A549 treated with Mapracorat at 1 μM for 4 hours (cell line): ENCODE data around the gene SYNGR3. TPM values are rescaled to one million over a fixed set of nuclear protein-coding genes. Genes with fewer than 3 reads are reported as not detected.

Experiments
- total RNA-seq: library from RNA; stranded (reverse); fragments of 200-300 nt; extraction: Qiagen RNA extraction; gene quantifications from 5 replicates; pipeline ENCODE4 v1.2.3, GENCODE V29; 2022

Gene SYNGR3
- total RNA-seq = 6.5 to 9.5 TPM (median 7.7 TPM) in 5 replicates

GRCh38 chr16:1989209-1990100 lies at the start of gene SYNGR3:
Gene SYNGR3, plus strand, starts transcription at chr16:1989970. Its CDS starts 133 bp downstream, at chr16:1990103.

GRCh38 chr16:1942810-1943726 lies 46.7 kb upstream of the SYNGR3 start, which contains the start of gene MSRB1:
Gene MSRB1, minus strand, starts transcription at chr16:1943199. Its CDS starts 43 bp downstream, at chr16:1943156.

GRCh38 chr16:1959269-1960039 lies 30.3 kb upstream of the SYNGR3 start, which contains the start of gene NDUFB10:
Gene NDUFB10, plus strand, starts transcription at chr16:1959538. Its CDS starts 87 bp downstream, at chr16:1959625.

GRCh38 chr16:1964506-1965395 lies 25.0 kb upstream of the SYNGR3 start, which contains the start of gene RPS2:
Gene RPS2, minus strand, starts transcription at chr16:1964826. Its CDS starts 201 bp downstream, at chr16:1964625.

GRCh38 chr16:1966460-1966859 lies 23.3 kb upstream of the SYNGR3 start, which contains the start of gene RNF151:
Gene RNF151, plus strand, starts transcription at chr16:1966856. Its CDS starts 26 bp downstream, at chr16:1966882.

GRCh38 chr16:1971796-1972489 lies 17.8 kb upstream of the SYNGR3 start, which contains the start of gene TBL3:
Gene TBL3, plus strand, starts transcription at chr16:1972053. Its CDS starts 112 bp downstream, at chr16:1972165.

GRCh38 chr16:1981398-1981836 lies 8.4 kb upstream of the SYNGR3 start, which contains the start of gene NOXO1:
Gene NOXO1, minus strand, starts transcription at chr16:1981469. Its CDS starts 290 bp downstream, at chr16:1981179.

GRCh38 chr16:1983544-1984346 lies 6.0 kb upstream of the SYNGR3 start, which contains the start of gene GFER:
Gene GFER, plus strand, starts transcription at chr16:1984193. Its CDS starts 26 bp downstream, at chr16:1984219.

GRCh38 chr16:2009791-2010510 lies 20.2 kb downstream of the SYNGR3 start, which contains the start of gene ZNF598:
Gene ZNF598, minus strand, starts transcription at chr16:2009821.

GRCh38 chr16:2019518-2019920 lies 29.7 kb downstream of the SYNGR3 start, which contains the start of gene NPW:
Gene NPW, plus strand, starts transcription at chr16:2019785.

GRCh38 chr16:2026461-2027023 lies 36.8 kb downstream of the SYNGR3 start, which contains the start of gene NHERF2:
Gene NHERF2, plus strand, starts transcription at chr16:2026902. Its CDS starts 104 bp downstream, at chr16:2027006.

Other genes with a start within 250 kb of the SYNGR3 start
- gene NME3, start 218.4 kb upstream of the SYNGR3 start, total RNA-seq = 31.2 to 64.7 TPM (median 62.4 TPM) in 5 replicates
- gene EME2, start 217.2 kb upstream of the SYNGR3 start, total RNA-seq = 6.0 to 12.0 TPM (median 10.0 TPM) in 5 replicates
- gene MRPS34, start 216.8 kb upstream of the SYNGR3 start, total RNA-seq = 168 to 282 TPM (median 245 TPM) in 5 replicates
- gene SPSB3, start 207.4 kb upstream of the SYNGR3 start, total RNA-seq = 17.2 to 28.9 TPM (median 24.8 TPM) in 5 replicates
- 53.4 to 92.2 TPM (median 81.1 TPM) in 5 replicates for gene NUBP2, start 207.0 kb upstream of the SYNGR3 start, total RNA-seq
- 0.06 to 0.10 TPM (median 0.06 TPM) in 3 of 5 replicates, not detected in the others for gene IGFALS, start 196.3 kb upstream of the SYNGR3 start, total RNA-seq
- 56.2 to 70.5 TPM (median 67.0 TPM) in 5 replicates for gene HAGH, start 163.1 kb upstream of the SYNGR3 start, total RNA-seq
- gene FAHD1, start 162.8 kb upstream of the SYNGR3 start, total RNA-seq = 43.1 to 50.4 TPM (median 48.4 TPM) in 5 replicates
- gene MEIOB, start 117.8 kb upstream of the SYNGR3 start, total RNA-seq = 1.1 to 1.9 TPM (median 1.4 TPM) in 5 replicates
- gene HS3ST6, start 71.6 kb upstream of the SYNGR3 start, total RNA-seq = 1.5 to 3.1 TPM (median 2.8 TPM) in 5 replicates
- gene MSRB1, start 46.8 kb upstream of the SYNGR3 start, total RNA-seq = 34.0 to 45.3 TPM (median 40.5 TPM) in 5 replicates
- gene RPL3L, start 35.3 kb upstream of the SYNGR3 start, total RNA-seq = 0.07 to 0.13 TPM in 2 of 5 replicates, not detected in the others
- gene NDUFB10, start 30.4 kb upstream of the SYNGR3 start, total RNA-seq = 241 to 346 TPM (median 257 TPM) in 5 replicates
- gene RPS2, start 25.1 kb upstream of the SYNGR3 start, total RNA-seq = 3,564 to 5,547 TPM (median 5,202 TPM) in 5 replicates
- gene RNF151, start 23.1 kb upstream of the SYNGR3 start, total RNA-seq = not detected in 5 replicates
- gene TBL3, start 17.9 kb upstream of the SYNGR3 start, total RNA-seq = 31.8 to 43.4 TPM (median 38.1 TPM) in 5 replicates
- 0.19 to 0.38 TPM (median 0.26 TPM) in 4 of 5 replicates, not detected in the other for gene NOXO1, start 8.5 kb upstream of the SYNGR3 start, total RNA-seq
- 25.8 to 46.2 TPM (median 44.5 TPM) in 5 replicates for gene GFER, start 5.8 kb upstream of the SYNGR3 start, total RNA-seq
- 43.2 to 63.7 TPM (median 58.6 TPM) in 5 replicates for gene ZNF598, start 19.9 kb downstream of the SYNGR3 start, total RNA-seq
- gene NPW, start 29.8 kb downstream of the SYNGR3 start, total RNA-seq = 0.52 to 0.94 TPM (median 0.70 TPM) in 5 replicates
- 40.1 to 62.6 TPM (median 58.3 TPM) in 5 replicates for gene NHERF2, start 36.9 kb downstream of the SYNGR3 start, total RNA-seq
- gene NTHL1, start 57.9 kb downstream of the SYNGR3 start, total RNA-seq = 34.2 to 50.8 TPM (median 47.0 TPM) in 5 replicates
- 29.8 to 45.0 TPM (median 38.0 TPM) in 5 replicates for gene TSC2, start 58.0 kb downstream of the SYNGR3 start, total RNA-seq
- gene PKD1, start 145.9 kb downstream of the SYNGR3 start, total RNA-seq = 33.0 to 58.8 TPM (median 49.3 TPM) in 5 replicates
- gene RAB26, start 158.7 kb downstream of the SYNGR3 start, total RNA-seq = 2.4 to 4.2 TPM (median 3.9 TPM) in 5 replicates
- gene TRAF7, start 165.8 kb downstream of the SYNGR3 start, total RNA-seq = 34.7 to 54.8 TPM (median 48.4 TPM) in 5 replicates
- gene CASKIN1, start 206.6 kb downstream of the SYNGR3 start, total RNA-seq = 0.33 to 1.1 TPM (median 0.49 TPM) in 5 replicates
- gene MLST8, start 215.5 kb downstream of the SYNGR3 start, total RNA-seq = 39.5 to 58.7 TPM (median 48.6 TPM) in 5 replicates
- gene BRICD5, start 220.9 kb downstream of the SYNGR3 start, total RNA-seq = 2.6 to 6.1 TPM (median 5.7 TPM) in 5 replicates
- 16.2 to 35.5 TPM (median 34.1 TPM) in 5 replicates for gene PGP, start 224.9 kb downstream of the SYNGR3 start, total RNA-seq
- gene E4F1, start 233.6 kb downstream of the SYNGR3 start, total RNA-seq = 18.6 to 29.6 TPM (median 27.2 TPM) in 5 replicates
- gene DNASE1L2, start 246.5 kb downstream of the SYNGR3 start, total RNA-seq = 0.77 to 2.0 TPM (median 1.3 TPM) in 5 replicates